NCI-H748 (cell line): ENCODE data around the gene PLXNB2.
"Not testable (repeated sequence)": the region's sequence is repeated elsewhere in the genome, so short reads cannot be mapped to it uniquely, and the experiment has no call there.

Experiments used
- DNase-seq: peaks from one replicate; lab custom pipeline; 2025; ENCODE audit not compliant: unreplicated experiment; lab: John Stamatoyannopoulos, UW

Gene PLXNB2

DNA sequence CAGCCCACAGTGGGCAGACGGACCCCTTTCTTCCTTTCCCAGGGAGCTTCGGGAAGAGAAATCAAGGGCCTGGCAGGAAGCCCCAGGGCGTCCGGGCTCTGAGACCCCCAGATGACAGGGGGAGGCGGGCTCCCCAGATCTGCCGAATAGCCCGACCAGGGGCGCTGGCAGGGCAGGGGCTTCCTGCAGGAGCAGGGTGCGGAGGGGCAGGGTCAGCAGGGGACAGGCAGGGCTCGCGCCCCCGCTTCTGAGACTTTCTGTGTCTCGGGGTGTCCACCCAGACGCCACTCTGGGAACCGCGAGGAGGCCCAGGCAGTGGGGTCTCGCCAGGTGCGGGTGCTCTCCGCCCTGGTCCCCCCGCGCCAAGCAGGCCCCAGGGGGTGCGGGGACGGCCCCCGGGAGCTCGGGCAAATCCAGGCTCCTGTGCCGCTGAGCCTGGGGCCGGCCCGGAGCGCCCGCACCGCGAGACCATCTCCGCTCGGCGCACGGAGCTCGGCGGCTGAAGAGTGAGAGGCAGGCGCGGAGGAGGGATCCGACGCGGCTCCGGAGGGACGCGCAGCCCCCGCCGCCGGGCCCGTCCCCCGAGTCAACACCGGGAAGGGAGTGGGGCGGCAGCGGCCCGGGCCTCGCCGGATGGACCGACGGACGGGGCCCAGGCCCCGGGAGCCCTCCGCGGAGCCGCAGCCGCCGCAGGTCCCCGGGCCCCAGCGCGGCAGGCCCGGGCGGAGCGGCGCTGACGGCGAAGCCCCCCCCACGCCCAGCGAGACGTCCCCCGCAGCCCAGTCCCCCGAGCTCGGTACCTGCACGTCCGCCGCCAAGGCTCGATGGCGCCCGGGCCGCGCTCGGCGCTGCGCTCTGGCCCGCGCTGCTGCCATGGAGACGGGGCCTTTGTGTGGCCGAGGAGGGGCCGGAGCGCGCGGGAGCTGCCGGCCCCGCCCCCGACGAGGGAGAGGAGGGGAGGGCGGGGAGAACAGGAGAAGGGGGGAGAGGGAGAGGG lies at the start of gene PLXNB2:
TSS of gene PLXNB2 (minus strand) at position 894 of the 997 bp plus-strand sequence. CDS start 17,062 bp downstream, outside the sequence.
- peak; percentile 93 for DNase-seq

GRCh38 chr22:50357222-50357621 lies 49.8 kb upstream of the PLXNB2 start:
- no peak for DNase-seq

- no peak for DNase-seq
These were observed 48.7 kb upstream of the PLXNB2 start for GRCh38 chr22:50356186-50356585.

GRCh38 chr22:50348058-50348457 lies 40.6 kb upstream of the PLXNB2 start:
- no peak for DNase-seq

GRCh38 chr22:50347157-50347556 lies 39.7 kb upstream of the PLXNB2 start:
- DNase-seq: no peak

DNA sequence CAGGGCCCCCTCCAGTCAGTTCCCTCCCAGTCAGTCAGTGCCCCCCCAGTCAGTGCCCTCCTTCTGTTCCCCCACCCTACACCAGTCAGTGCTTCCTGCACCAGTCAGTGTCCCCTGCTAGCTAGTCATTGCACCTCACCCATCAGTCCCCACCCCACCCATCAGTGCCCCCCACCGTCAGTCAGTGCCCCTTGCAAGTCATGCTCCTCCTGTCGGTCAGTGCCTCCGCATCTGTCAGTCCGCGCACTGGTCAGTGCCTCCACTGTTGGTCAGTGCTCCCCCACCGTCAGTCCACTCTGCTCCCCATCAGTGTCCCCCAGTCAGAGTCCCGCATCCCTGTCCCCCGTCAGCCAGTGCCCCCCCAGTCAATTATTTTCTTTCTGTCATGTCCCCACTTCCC lies 39.0 kb upstream of the PLXNB2 start:
- DNase-seq: no peak

- no peak for DNase-seq
These were observed 36.1 kb upstream of the PLXNB2 start for GRCh38 chr22:50343541-50343935.

- peak; percentile 78 for DNase-seq
These were observed 35.5 kb upstream of the PLXNB2 start, which contains the start of gene PPP6R2 for GRCh38 chr22:50342651-50343540. Gene PPP6R2 (plus strand): TSS chr22:50343327. CDS start chr22:50393909, 50,582 bp downstream.

DNA sequence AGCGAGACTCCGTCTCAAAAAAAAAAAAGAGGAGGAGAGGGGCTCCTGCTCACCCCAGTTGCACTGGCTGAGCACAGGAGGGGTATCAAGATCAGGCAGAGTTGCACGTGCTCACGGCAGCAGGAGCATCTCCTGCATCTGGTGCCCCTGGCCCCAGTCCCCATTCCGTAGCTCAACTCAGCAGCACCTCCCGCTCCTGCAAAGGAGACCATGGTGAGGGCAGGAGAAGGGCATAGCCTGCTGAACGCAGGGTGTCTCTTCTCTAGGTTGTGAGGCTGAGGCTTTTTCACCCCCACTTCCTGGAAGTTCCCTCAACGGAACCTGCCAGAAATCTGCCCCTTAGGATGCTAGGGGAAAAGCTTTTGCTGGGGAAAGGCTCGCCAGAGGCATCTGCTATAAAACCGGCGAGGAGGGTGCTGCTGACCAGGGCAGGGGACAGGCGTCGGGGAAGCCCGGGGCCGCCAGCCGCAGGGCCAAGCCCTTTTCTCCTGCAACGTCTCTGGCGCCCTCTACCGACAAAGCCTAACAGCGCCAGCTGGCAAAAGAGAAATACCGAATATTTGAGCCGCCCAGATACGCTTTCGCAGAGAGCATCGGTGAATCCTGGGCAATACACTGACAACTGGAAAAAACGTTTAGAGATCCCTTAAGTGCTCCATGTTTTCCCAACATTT lies 34.7 kb upstream of the PLXNB2 start:
- DNase-seq: peak; percentile 93

- DNase-seq: no peak
These were observed 32.8 kb upstream of the PLXNB2 start for GRCh38 chr22:50339945-50340879.

GRCh38 chr22:50338860-50339462 lies 31.5 kb upstream of the PLXNB2 start:
- no peak for DNase-seq

GRCh38 chr22:50338042-50338573 lies 30.7 kb upstream of the PLXNB2 start:
- DNase-seq: no peak

DNA sequence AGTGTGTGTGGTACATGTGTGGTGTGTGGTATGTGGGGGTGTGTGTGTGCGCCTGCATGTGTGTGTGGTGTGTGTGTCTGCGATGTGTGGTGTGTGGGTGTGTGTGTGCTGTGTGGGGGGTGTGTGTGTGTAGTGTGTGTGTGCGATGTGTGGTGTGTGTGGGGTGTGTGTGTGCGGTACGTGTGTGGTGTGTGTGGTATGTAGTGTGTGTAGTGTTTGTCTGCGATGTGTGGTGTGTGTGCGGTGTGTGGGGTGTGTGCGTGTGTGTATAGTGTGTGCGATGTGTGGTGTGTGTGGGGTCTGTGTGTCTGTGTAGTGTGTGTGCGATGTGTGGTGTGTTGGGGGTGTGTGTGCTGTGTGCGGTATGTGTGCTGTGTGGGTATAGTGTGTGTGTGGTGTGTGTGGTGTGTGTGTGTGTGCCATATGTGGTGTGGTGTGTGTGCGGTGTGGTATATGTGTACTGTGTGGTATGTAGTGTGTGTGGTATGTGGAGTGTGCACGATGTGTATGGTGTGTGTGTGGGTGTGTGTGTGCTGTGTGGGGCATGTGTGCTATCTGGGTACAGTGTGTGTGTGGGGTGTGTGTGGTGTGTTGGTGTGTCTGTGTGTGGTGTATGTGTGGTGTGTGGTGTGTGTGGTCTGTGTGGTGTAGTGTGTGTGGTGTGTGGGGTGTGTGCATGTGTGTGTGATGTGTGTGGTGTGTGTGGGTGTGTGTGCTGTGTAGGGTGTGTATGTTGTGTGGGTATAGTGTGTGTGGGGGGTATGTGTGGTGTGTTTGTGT lies 30.0 kb upstream of the PLXNB2 start:
- no peak for DNase-seq

GRCh38 chr22:50334433-50334832 lies 27.0 kb upstream of the PLXNB2 start:
- not testable (repeated sequence) for DNase-seq

- DNase-seq: no peak
These were observed 21.8 kb upstream of the PLXNB2 start for GRCh38 chr22:50329236-50329635.

DNA sequence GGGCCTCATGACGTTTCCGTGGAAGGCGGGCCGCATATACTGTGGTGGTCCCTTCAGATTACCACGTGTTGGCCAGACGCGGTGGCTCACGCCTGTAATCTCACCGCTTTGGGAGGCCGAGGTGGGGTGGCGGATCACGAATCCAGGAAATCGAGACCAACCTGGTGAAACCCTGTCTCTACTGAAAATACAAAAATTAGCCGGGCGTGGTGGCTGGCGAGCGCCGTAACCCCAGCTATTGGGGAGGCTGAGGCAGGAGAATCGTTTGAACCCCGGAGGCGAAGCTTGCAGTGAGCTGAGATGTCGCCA lies 20.2 kb upstream of the PLXNB2 start:
- no peak for DNase-seq

DNA sequence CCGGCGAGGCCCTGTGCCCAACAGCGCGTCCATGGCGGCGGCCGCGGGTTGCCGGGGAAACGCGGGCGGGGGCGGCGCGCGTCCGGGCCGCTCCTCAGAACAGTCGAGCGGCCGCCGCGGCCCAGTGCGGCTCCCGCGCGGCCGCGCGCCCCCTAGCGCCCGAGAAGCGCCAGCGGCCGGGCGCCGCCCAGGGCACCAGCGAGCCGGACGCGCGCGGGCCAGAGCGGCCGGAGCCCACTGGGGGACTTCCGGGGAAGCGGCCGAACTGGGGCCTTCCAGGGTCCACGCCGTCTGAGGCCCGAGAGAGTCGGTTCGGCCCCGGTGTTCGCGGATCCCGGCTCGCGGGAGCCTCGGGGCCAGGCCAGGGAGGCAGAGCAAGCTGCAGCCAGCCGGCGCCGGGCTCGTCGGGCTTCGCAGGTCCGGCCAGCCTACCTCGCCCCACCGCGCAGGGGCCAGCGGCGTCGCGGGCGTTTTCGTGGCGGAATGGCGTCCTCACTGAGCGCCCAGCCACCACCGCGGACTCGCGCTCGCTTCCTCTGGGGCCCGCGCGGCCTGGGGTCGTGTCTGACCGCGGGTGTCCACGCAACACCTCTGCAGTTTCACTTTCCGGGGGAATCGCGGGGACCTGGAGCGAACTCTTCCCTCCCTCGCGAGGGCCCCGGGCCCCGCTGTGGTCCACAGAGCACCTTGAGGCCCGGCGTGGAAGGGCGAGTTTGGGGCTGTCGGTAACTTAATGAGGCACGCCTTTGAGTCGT lies 19.7 kb upstream of the PLXNB2 start, which contains the start of gene DENND6B:
TSS of gene DENND6B (minus strand) at position 57 of the 755 bp plus-strand sequence. CDS start at position 33, 24 bp downstream.
- DNase-seq: peak; percentile 89
